HG02884 (cell line): ENCODE measurements around the gene ROCK2.

Source experiments
- ATAC-seq: cut with Tn5 transposase; IDR thresholded peaks from one replicate; pipeline ENCODE4 v1.9.1; 2021; ENCODE audit warnings: mild to moderate bottlenecking, moderate library complexity; ENCODE audit not compliant: unreplicated experiment

The ROCK2 gene

DNA sequence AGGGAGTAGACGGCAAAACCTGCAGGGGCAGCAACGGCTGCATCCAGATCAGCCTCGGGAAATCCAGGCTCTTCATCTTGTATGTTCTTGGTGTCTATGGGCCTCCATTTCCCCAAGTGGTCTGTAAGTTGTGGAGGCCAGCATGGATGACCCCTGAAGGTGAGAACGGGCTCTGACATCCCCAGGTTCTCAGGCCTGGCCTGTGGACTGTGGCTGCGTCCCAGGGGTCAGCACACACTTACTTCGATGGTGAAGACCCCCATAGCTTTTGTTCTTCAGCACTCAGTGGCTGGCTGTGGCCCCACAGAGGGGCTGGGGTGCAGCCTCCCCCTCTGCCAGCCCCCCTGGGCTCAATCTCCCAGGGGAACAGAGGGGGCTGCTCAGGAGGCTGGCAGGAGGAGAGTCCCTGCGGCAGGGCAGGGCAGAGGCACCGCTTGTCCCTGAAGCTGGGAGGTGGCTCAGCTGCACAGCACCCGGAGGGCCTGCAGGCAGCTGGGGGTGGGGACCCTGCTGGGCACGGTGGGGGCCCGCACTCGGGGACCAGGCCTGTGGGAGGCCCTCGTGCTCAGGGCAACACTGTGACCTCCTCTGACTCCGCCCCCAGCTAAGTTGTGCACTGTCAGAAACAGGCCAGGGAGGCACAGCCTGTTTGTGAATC lies 185.4 kb downstream of the ROCK2 start:
- ATAC-seq: no peak

DNA sequence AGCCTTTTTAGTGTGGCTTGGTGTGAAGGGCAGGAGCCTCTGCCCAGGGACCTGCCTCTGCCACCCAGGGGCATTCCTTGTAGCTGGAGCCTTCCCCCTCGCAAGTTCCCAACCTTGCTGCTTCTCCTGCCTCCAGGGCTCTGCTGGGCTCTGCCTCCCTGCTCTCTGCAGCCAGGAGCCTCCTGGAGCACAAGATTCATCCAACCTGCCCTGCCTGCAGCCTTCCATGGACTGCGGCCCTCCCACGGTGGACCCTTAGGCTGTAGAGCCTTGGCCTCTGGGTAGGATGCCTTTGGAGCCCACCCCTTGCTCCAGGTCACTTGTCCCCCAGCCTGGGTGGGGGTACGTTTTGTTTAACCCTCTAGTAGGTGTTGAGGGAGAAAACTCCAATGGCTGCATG lies 186.7 kb downstream of the ROCK2 start:
- ATAC-seq: no peak

GRCh38 chr2:11157296-11157695 lies 187.1 kb downstream of the ROCK2 start:
- ATAC-seq: no peak

- ATAC-seq: no peak
Measured at GRCh38 chr2:11156396-11157075, 187.9 kb downstream of the ROCK2 start.

- ATAC-seq: peak; percentile 81
Measured at GRCh38 chr2:11155381-11156035, 188.9 kb downstream of the ROCK2 start, which contains the start of gene SLC66A3. Gene SLC66A3, plus strand, starts transcription at chr2:11155467. Its CDS starts 80 bp downstream, at chr2:11155547.

GRCh38 chr2:11154923-11155380 lies 189.5 kb downstream of the ROCK2 start:
- ATAC-seq: peak; percentile 54

DNA sequence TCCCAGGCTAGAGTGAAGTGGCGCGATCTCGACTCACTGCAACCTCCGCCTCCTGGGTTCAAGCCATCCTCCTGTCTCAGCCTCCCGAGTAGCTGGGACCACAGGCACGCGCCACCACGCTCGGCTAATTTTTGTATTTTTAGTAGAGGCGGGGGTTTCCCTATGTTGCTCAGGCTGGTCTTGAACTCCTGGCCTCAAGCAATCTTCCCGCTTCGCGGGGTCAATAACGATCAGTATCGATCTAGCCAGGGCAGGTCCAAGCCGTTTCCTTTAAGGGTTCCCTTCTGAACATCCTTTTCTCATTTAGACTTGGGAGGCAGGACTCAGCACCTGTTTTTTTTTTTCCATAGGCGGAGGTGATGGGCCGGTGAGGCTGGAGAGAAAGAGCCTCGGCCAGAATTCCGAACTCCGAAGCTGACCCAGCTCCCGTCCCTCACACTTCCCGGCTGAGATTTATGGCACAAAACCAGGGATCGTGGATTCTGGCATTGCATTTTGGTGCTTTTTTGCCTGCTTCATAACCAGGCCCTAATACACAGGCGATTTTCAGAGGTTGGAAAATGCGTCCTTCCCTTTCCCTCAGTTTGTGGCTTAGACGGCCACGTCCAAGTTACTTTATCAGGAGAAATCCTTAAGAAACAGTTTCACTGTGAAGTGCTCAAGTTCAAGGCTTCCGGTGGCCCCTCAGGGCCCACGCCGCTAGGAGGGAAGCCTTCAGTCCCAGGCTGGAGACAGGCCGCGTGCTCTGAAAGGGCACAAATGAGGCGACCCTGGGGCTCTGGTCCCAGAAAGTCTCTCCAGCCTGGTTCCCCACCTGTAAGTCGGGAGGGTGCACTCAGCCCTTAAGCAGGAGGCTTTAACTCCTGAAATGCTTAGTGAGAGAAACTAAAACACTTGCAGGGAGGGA lies 190.2 kb downstream of the ROCK2 start:
- ATAC-seq: peak; percentile 13

- no peak for ATAC-seq
Measured at GRCh38 chr2:11152591-11152990, 191.8 kb downstream of the ROCK2 start.

DNA sequence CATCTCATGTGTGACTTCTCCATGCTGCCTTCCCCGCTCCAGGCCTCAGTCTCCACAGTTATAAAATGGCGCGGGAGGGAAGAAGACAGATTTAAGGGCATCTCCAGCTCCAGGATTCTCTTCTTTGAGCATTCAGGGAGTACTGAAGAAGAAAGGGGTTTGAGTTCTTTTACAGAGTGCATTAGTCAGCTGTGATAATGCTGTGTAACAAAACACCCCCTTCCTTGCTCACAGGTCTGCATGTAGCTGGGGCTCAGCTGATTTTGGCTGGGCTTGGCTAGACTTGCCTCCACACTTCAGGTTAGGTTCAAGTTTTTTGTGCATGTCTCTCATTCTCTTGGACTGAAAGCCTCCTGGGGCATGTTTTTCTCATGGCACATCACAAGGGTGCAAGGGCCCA lies 197.2 kb downstream of the ROCK2 start:
- ATAC-seq: no peak

- no peak for ATAC-seq
Measured at GRCh38 chr2:11146076-11146475, 198.4 kb downstream of the ROCK2 start.

DNA sequence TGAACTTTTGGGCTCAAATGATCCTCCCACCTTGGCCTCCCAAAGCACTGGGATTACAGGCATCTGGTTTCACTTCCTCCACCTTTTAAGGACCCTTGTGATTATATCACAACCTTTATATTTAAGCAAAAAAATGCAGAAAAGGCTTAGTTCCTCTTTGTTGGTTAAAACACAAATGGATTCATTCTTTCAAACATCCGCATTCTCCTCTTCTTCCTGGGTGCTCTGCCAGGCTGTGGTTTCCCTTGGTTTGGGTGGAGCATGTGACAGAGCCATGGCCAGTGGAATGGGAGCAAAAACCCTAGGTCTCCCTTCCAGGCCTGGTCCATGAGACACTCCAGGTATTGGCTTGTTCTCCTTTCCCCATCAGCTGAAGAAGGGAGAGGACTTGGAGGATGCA lies 199.1 kb downstream of the ROCK2 start:
- ATAC-seq: no peak

DNA sequence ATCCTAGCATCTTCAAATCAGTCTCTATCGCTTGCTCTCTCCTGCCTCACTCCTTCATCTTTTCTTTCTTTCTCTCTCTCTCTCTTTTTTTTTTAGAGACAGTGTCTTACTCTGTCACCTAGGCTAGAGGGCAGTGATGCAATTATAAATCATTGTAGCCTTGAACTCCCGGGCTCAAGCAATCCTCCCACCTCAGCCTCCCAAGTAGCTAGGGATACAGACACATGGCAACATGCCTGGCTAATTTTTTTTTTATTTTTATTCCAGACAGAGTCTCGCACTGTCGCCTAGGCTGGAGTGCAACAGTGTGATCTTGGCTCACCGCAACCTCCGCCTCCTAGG lies 199.7 kb downstream of the ROCK2 start:
- no peak for ATAC-seq

DNA sequence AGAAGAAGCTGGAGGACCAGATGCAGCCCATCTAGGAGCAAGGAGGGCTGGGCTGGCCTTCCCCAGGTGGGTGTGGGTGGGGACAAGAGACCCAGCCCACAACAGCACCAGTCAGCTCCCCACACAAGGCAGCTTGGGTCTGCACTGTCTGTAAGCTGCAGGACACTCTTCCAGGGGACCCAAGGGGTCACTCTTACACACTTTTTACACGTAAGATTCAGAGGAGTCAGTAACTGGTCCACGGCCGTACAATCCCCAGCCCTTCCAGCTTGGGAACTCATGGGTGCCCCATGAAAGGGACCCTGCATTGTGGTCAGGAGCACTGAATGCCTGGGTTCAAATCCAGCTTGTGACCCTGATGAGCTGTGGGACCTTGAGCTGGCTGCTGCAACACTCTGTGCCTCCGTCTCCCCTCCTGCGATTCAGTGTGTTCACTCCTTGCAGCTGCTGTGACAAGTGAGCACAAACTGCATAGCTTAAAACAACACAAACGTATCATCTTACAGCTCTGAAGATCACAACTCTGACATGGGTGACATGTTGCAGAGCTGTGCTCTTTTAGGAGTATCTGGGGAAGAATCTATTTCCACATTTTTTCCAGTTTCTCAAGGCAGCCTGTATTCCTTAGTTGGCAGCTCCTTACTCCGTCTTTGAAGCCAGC lies 200.2 kb downstream of the ROCK2 start:
- ATAC-seq: no peak

DNA sequence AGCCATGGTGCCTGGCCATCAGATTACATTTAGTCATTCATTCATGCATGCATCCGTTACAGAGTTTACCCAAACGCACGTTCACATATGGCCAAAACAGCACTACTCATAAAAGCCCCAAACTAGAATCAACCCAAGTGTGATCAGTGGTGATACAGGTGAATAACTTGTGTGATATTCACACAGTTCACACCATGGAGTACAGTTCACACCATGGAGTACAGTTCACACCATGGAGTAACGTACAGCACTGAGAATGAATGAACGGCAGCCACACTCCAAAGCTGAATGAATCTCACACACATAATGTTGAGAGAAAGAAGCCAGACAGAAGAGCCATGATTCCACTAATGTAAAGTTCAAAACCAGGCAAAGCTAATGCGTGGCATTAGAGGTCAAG lies 201.4 kb downstream of the ROCK2 start:
- ATAC-seq: no peak

DNA sequence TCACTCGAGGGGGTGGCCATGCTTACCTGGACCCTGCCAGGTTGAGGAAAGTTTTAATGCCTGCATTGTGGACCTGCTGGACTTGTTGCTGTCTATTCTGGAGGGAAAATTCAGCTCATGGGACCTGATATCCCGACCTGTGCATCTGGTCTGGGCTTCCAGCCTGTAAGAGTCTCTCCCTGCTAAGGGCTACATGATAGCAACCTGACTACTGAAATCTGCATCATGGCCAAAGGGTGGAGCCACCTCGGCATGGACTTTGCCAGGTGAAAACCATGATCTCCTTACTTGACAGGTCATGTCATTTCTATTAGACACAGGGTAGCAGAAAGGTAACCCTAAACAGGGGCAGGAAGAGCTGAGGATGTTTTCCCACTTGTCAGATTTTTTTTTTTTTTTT lies 202.1 kb downstream of the ROCK2 start:
- no peak for ATAC-seq

DNA sequence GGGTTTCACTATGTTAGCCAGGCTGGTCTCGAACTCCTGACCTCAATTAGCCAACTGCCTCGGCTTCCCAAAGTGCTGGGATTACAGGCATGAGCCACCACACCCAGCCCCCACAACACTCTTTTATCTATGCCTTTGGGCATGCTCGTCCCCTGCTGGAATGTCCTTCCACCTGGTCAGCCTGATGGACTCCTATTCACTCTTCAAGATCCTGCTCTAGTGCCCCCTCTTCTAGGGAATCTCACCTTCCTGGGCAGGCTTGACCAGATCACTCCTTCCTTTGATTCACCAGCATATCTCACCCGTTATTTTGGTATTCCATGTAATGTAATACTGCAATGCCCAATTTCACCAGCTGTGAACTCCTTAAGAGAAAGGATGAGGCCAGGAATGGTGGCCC lies 203.1 kb downstream of the ROCK2 start:
- no peak for ATAC-seq

DNA sequence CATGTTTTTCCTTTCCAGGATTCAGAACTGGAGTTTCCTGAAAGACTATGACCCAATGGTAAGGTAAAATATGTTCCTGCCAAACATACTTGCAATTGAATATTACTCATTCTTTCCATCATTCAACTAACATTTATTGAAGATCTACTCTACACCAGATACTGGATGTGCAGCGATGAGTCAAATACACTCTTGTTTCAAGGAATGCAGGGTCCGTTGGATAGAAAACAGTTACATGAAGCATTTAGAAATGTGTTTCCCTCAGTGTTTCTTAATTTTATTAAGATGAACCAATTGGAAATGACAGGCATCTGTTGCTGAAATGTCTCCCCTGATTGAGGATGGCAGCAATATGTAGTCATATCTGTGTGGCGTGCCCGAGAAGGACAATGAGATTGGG lies 203.9 kb downstream of the ROCK2 start:
- no peak for ATAC-seq

DNA sequence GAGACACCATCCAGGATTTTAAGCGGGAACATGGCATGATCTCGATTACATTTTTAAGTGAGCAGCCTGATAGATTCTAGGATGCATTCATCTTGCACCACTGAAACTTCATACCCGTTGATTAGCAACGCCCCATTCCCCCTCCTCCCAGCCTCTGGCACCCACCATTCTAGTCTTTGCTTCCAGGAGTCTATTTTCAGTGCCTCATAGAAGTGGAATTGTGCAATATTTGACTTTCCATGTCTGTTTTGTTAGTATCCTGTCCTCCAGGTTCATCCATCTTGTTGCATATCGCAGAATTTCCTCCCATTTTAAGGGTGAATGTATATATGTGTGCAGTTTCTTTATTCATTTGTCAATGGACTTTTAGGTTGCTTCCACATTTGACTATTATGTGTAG lies 210.1 kb downstream of the ROCK2 start:
- no peak for ATAC-seq

DNA sequence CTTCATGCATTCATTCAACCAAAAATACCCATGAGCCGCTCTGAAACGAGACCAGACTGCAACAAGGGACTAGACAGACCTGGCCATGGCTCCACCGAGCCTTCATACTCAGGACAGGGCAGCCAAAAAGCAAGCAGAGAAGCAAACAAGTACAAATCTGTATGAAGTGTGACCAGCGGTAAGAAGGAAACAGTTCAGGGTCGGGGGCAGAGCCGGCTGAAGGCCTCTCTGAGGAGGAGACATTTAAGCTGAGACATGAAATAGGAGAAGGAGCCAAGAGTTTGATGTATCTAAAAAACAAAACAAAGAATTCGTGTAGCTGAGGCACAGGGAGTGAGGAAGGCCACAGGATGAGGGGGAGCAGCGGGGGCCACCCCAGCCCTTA lies 210.5 kb downstream of the ROCK2 start:
- ATAC-seq: no peak

- no peak for ATAC-seq
Measured at GRCh38 chr2:11133238-11133935, 211.0 kb downstream of the ROCK2 start.
